HepG2 (cell line): ENCODE data around the gene CEMP1. TPM values are rescaled to one million over a fixed set of nuclear protein-coding genes. Genes with fewer than 3 reads are reported as not detected.
A peak's percentile ranks its signal among the peaks of the same experiment; 100 is the strongest.

ENCODE experiments used
- ATF1 ChIP-seq: IDR thresholded peaks from 2 replicates; pipeline ENCODE4 v1.6.1; 2016; ENCODE audit warnings: mild to moderate bottlenecking, control low read depth
- ETV6 ChIP-seq: sonication (generic); formaldehyde crosslinking; conservative IDR thresholded peaks from 2 replicates; pipeline ENCODE4 v1.4.0; 2020; ENCODE audit warnings: missing genetic modification reagents
- HOXD1 ChIP-seq: sonication (generic); formaldehyde crosslinking; IDR thresholded peaks from 2 replicates; pipeline ENCODE4 v1.5.0; 2020; ENCODE audit warnings: missing genetic modification reagents
- KDM6A ChIP-seq: IDR thresholded peaks from 2 replicates; pipeline ENCODE4 v1.6.1; 2016; ENCODE audit warnings: low read depth
- MXD4 ChIP-seq: IDR thresholded peaks from 2 replicates; pipeline ENCODE4 v1.6.1; 2016; ENCODE audit warnings: mild to moderate bottlenecking, missing biosample characterization, missing genetic modification reagents
- REL ChIP-seq: sonication (generic); formaldehyde crosslinking; conservative IDR thresholded peaks from 2 replicates; pipeline ENCODE4 v1.8.0; 2022; ENCODE audit warnings: mild to moderate bottlenecking, missing genetic modification reagents, moderate library complexity
- SALL1 ChIP-seq: sonication (generic); formaldehyde crosslinking; IDR thresholded peaks from 2 replicates; pipeline ENCODE4 v1.8.0; 2022; ENCODE audit warnings: mild to moderate bottlenecking, missing genetic modification reagents
- THRA ChIP-seq: sonication (generic); formaldehyde crosslinking; IDR thresholded peaks from 2 replicates; pipeline ENCODE4 v1.4.0; 2020; ENCODE audit warnings: missing genetic modification reagents, borderline replicate concordance
- USF2 ChIP-seq, 2 experiments: sonication (generic) in 1 of 2; formaldehyde crosslinking in 1 of 2; IDR thresholded peaks; 2 replicates each; pipeline versions ENCODE4 v1.5.1 to v1.6.1; 2011 to 2020; ENCODE audit warnings: borderline replicate concordance in 1 of 2, low read depth in 1 of 2, low read length in 1 of 2, mild to moderate bottlenecking in 1 of 2, missing genetic modification reagents in 1 of 2, moderate library complexity in 1 of 2
- ZBTB40 ChIP-seq, 2 experiments: fragments of 450-650 bp in 1 of 2; sonication (generic) in 1 of 2; formaldehyde crosslinking in 1 of 2; IDR thresholded peaks; 2 replicates each; pipeline versions ENCODE4 v1.6.1 to v1.8.0; 2016 to 2022; ENCODE audit warnings: antibody characterized with exemption in 1 of 2, mild to moderate bottlenecking in 1 of 2, missing genetic modification reagents in 1 of 2
- ZBTB46 ChIP-seq: sonication (generic); formaldehyde crosslinking; IDR thresholded peaks from 2 replicates; pipeline ENCODE4 v1.4.0; 2020; ENCODE audit warnings: mild to moderate bottlenecking, missing genetic modification reagents, borderline replicate concordance
- ZNF720 ChIP-seq: sonication (generic); formaldehyde crosslinking; IDR thresholded peaks from 2 replicates; pipeline ENCODE4 v1.4.0; 2020; ENCODE audit warnings: missing genetic modification reagents
- polyA plus RNA-seq, 8 experiments: library from polyadenylated mRNA; depleted of rRNA in 3 of 8; stranded (reverse) in 7 of 8; unstranded in 1 of 8; fragments of >200 nt; fragmentation: Illumina TruSeq in 4 of 8; extraction: Trizol in 4 of 8; gene quantifications; 2 replicates each; pipeline versions ENCODE4 v1.2.1 to v1.2.3, GENCODE V29; 2011 to 2016; ENCODE audit warnings: low read depth in 4 of 8, missing spikeins in 1 of 8, mixed read lengths in 1 of 8; ENCODE audit not compliant: insufficient read depth in 1 of 8
- total RNA-seq, 5 experiments: library from RNA; depleted of rRNA; stranded (reverse); fragments of >200 nt; fragmentation: Illumina TruSeq; extraction: Trizol; gene quantifications; 2 replicates each; pipeline ENCODE4 v1.2.3, GENCODE V29; 2016; ENCODE audit warnings: low read depth in 1 of 5

CEMP1 gene
- total and polyA plus RNA-seq, 2 of the 13 experiments (the other 11 are each of a cell fraction or from before 2014, with no cell fraction given): not detected

GRCh38 chr16:2513405-2514332 is 17.5 kb downstream of the CEMP1 start, which contains the start of gene ATP6V0C (continued):
- TF ChIP-seq ZBTB40 (IDR thresholded peaks at IDR 0.05): no peak
- TF ChIP-seq ZBTB40 (CRISPR knock-in tag; IDR thresholded peaks at IDR 0.05): peak; percentile 41
- peak; percentile 80 for TF ChIP-seq USF2 (IDR thresholded peaks at IDR 0.05; ENCODE audit: low read depth, low read length)
- peak; percentile 64; the same call in 1 of the 2 replicates for TF ChIP-seq USF2 (CRISPR knock-in tag; IDR thresholded peaks at IDR 0.05; ENCODE audit: borderline replicate concordance)
- TF ChIP-seq ATF1: no peak
- no peak for TF ChIP-seq ZNF720 (CRISPR knock-in tag)
- TF ChIP-seq SALL1 (CRISPR knock-in tag): peak; percentile 39
- TF ChIP-seq ETV6: 0 out of 2 replicates have a peak, but pooled peaks have one; percentile 32
- 0 out of 2 replicates have a peak, but pooled peaks have one; percentile 18 for TF ChIP-seq REL (CRISPR knock-in tag)
- no peak for TF ChIP-seq THRA
- 0 out of 2 replicates have a peak, but pooled peaks have one; percentile 40 for TF ChIP-seq HOXD1 (CRISPR knock-in tag)
- no peak for TF ChIP-seq ZBTB46 (CRISPR knock-in tag)
- TF ChIP-seq MXD4 (CRISPR knock-in tag): no peak
- 0 out of 2 replicates have a peak, but pooled peaks have one; percentile 24 for TF ChIP-seq KDM6A (CRISPR knock-in tag)
